Measurements from ENCODE around the gene MRPL49. TPM values are rescaled to one million over a fixed set of nuclear protein-coding genes. Genes with fewer than 3 reads are reported as not detected.

Gene MRPL49
- total and polyA plus RNA-seq, 9 of the 15 experiments (the other 6 are each of a cell fraction or from before 2014, with no cell fraction given): 74.3 to 132 (median 91.2) TPM

GRCh38 chr11:65134952-65135632 is 13.0 kb downstream of the MRPL49 start (continued):
- TF ChIP-seq, protein P1, sequence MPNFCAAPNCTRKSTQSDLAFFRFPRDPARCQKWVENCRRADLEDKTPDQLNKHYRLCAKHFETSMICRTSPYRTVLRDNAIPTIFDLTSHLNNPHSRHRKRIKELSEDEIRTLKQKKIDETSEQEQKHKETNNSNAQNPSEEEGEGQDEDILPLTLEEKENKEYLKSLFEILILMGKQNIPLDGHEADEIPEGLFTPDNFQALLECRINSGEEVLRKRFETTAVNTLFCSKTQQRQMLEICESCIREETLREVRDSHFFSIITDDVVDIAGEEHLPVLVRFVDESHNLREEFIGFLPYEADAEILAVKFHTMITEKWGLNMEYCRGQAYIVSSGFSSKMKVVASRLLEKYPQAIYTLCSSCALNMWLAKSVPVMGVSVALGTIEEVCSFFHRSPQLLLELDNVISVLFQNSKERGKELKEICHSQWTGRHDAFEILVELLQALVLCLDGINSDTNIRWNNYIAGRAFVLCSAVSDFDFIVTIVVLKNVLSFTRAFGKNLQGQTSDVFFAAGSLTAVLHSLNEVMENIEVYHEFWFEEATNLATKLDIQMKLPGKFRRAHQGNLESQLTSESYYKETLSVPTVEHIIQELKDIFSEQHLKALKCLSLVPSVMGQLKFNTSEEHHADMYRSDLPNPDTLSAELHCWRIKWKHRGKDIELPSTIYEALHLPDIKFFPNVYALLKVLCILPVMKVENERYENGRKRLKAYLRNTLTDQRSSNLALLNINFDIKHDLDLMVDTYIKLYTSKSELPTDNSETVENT (CRISPR knock-in tag; IDR thresholded peaks at IDR 0.05): peak; percentile 64
- TF ChIP-seq POLR2AphosphoS5 (IDR thresholded peaks at IDR 0.05; ENCODE audit: control insufficient read depth, insufficient read depth, low read depth, low read length) (peak; percentile 65; the same call in 1 of the 2 replicates), ZNF384 (IDR thresholded peaks at IDR 0.05; ENCODE audit: low read depth, low read length) (no peak), NCOA6 (IDR thresholded peaks at IDR 0.05) (no peak), HINFP (tag; conservative IDR thresholded peaks at IDR 0.05; ENCODE audit: low read depth) (no peak), HNRNPK (IDR thresholded peaks at IDR 0.05; ENCODE audit: low read depth, low read length, poor library complexity, severe bottlenecking) (no peak), PYGO2 (tag; IDR thresholded peaks at IDR 0.05) (no peak), SAP30 (IDR thresholded peaks at IDR 0.05; ENCODE audit: borderline replicate concordance, insufficient read depth, low read depth, low read length, poor library complexity, severe bottlenecking) (peak; percentile 51), ZBTB40 (IDR thresholded peaks at IDR 0.05) (no peak; the same call in 1 of the 2 replicates), ZBTB40 (CRISPR knock-in tag; IDR thresholded peaks at IDR 0.05) (no peak)
